Measurements from ENCODE around the gene E2F1.

GRCh38 chr20:33671573-33672288 lies 14.5 kb downstream of the E2F1 start:
- TF ChIP-seq POLR2AphosphoS5 (IDR thresholded peaks at IDR 0.05) = no peak
- no peak for TF ChIP-seq POLR2A (IDR thresholded peaks at IDR 0.05)
- TF ChIP-seq CTCF (IDR thresholded peaks at IDR 0.05 in 8 of 11, conservative IDR thresholded peaks at IDR 0.05 in 3 of 11) = no peak

Measured in spleen (tissue), 7 donors.